Lower leg skin (tissue), 4 donors: ENCODE measurements around the gene SPPL3. TPM values are rescaled to one million over a fixed set of nuclear protein-coding genes. Genes with fewer than 3 reads are reported as not detected.

Source experiments
- DNase-seq, 2 donors: peaks; one replicate each; pipeline ENCODE4 v3.0.0-alpha.2; 2019; ENCODE audit warnings: low spot score in 2 of 2
- H3K4me3 ChIP-seq: fragments of 200-600 bp; sonication (generic); 2 replicates; pipeline ENCODE4 v1.5.1; 2017; ENCODE audit warnings: mild to moderate bottlenecking, low read depth; ENCODE audit not compliant: poor library complexity, severe bottlenecking
- CTCF ChIP-seq, 3 donors: fragments of 450-650 bp; IDR thresholded peaks; one replicate each; pipeline ENCODE4 v1.5.1; 2016; ENCODE audit warnings: antibody characterized with exemption in 3 of 3, mild to moderate bottlenecking in 3 of 3, moderate library complexity in 2 of 3
- POLR2A ChIP-seq, 2 donors: fragments of 450-650 bp; IDR thresholded peaks; one replicate each; pipeline ENCODE4 v1.6.1; 2016 to 2017; ENCODE audit warnings: antibody characterized with exemption in 2 of 2, mild to moderate bottlenecking in 1 of 2, moderate library complexity in 1 of 2
- WGBS, 2 donors: methylation state at CpG; one replicate each; pipeline ENCODE4 v1.1.5; 2018; 5-methylcytosine and 5-hydroxymethylcytosine counted together
- intact Hi-C: fragments of 100-400 bp; cut with DNase I; formaldehyde crosslinking; loops from one replicate; pipeline ENCODE4 v1.15.0; 2023; ENCODE audit warnings: low total_unique reads
- total RNA-seq, 4 donors: library from RNA; depleted of rRNA; stranded (reverse); fragments of >200 nt; gene quantifications; one replicate each; pipeline ENCODE4 v1.1.0, GENCODE V29; 2016

Gene SPPL3
- total RNA-seq, 4 donors from 2014 or later = 47.3 to 59.0 (median 52.4) TPM

DNA sequence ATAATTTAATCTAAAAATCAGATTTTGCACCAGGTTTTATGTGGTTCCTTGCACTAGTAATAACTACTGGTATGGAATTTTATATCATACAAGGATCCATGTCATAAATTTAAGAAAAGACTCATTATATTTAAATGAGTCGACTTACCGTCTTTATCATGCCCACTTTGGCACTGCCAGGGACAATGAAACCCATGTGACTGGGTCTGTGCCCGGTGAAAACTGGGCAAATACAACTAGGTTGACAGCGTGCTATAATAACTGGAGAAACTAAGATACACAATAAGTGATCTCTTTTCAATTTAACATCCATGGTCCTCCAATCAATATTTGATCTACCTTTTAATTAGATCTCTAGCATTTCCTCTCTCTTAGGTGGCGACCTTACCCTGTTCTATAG is 114.0 kb downstream of the SPPL3 start:
- intact Hi-C loops = no loop called here
- 93 to 95% methylated on average over 5 of the region's 5 CpGs for WGBS, 2 donors
- TF ChIP-seq CTCF (IDR thresholded peaks at IDR 0.05) = no peak
- no peak for TF ChIP-seq POLR2A (IDR thresholded peaks at IDR 0.05)
- DNase-seq = no peak
- no peak overlapping the region for H3K4me3 ChIP-seq

DNA sequence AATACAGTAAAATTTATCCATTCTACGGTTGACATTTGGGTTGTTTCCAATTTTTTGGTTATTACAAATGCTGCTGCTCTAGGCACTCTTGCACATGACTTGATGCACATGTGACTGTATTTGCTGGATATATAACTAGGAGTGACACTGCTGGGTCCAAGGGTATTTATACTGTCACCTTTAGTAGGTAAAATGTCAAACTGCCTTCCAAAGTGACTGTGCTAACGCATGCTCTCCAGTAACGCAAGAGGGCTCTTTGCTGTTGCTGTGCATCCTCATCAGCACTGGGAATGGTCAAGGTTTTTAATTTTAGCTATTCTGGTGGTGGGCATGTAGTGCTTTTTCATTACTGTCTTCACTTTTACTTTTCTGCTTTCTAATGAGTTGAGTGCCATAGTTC is 116.3 kb downstream of the SPPL3 start:
- TF ChIP-seq CTCF (IDR thresholded peaks at IDR 0.05) (no peak), POLR2A (IDR thresholded peaks at IDR 0.05) (no peak)
- WGBS, 2 donors = 92 to 93% methylated on average over 3 of the region's 3 CpGs
- H3K4me3 ChIP-seq = no peak overlapping the region
- no peak for DNase-seq
- intact Hi-C loops = no loop called here

DNA sequence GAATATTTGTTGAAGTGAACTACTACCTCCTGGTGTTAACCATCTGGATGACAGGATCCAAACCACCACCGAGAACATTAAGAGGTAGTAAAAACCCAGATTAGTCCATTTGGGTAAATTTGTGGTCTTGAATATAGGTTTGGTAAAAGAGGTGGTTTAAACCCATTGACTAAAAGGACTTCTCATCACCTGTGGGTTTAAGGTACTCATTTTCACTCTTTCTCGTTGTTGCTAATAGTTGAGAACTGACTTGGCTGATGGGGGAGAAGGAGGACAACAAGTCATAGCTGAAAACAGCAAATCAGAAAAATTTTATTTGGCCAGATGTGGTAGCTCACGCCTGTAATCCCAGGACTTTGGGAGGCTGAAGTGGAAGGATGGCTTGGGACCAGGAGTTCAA is 119.4 kb downstream of the SPPL3 start:
- H3K4me3 ChIP-seq = no peak overlapping the region
- intact Hi-C loops = no loop called here
- TF ChIP-seq POLR2A (IDR thresholded peaks at IDR 0.05) (no peak), CTCF (IDR thresholded peaks at IDR 0.05) (no peak)
- 95 to 96% methylated on average over 3 of the region's 3 CpGs for WGBS, 2 donors
- DNase-seq = no peak

- WGBS, 2 donors = 63 to 68% methylated on average over 6 of the region's 6 CpGs
- no peak overlapping the region for H3K4me3 ChIP-seq
Measured at GRCh38 chr12:120783197-120783596, 121.0 kb downstream of the SPPL3 start.

GRCh38 chr12:120775862-120776552 is 128.2 kb downstream of the SPPL3 start:
- WGBS, 2 donors = 83 to 84% methylated on average over 7 of the region's 7 CpGs
- intact Hi-C loops = no loop called here
- no peak for TF ChIP-seq CTCF (IDR thresholded peaks at IDR 0.05)
- no peak for TF ChIP-seq POLR2A (IDR thresholded peaks at IDR 0.05)
- H3K4me3 ChIP-seq = no peak overlapping the region
- no peak for DNase-seq

More at GRCh38 chr12:120783197-120783596, 121.0 kb downstream of the SPPL3 start:
- DNase-seq = no peak
- TF ChIP-seq POLR2A (IDR thresholded peaks at IDR 0.05) (no peak), CTCF (IDR thresholded peaks at IDR 0.05) (no peak)
- intact Hi-C loops = no loop called here
